Dermis microvascular lymphatic vessel endothelial cell (primary cell): ENCODE measurements around the gene CLSTN2. TPM values are rescaled to one million over a fixed set of nuclear protein-coding genes. Genes with fewer than 3 reads are reported as not detected.

Source experiments
- DNase-seq, 2 donors: peaks; one replicate each; pipeline versions ENCODE4 v3.0.0 to v3.0.0-alpha.2; 2010; ENCODE audit warnings: low read depth in 2 of 2
- total RNA-seq: library from RNA; depleted of rRNA; stranded (reverse); fragments of >200 nt; gene quantifications from 2 replicates; pipeline ENCODE4 v1.2.1, GENCODE V29; 2014

The CLSTN2 gene
- total RNA-seq, 1 donor from 2014 or later: under 0.01 TPM

- DNase-seq: no peak
These were observed 607.1 kb downstream of the CLSTN2 start for GRCh38 chr3:140541975-140542653.

- DNase-seq: no peak
These were observed 610.2 kb downstream of the CLSTN2 start for GRCh38 chr3:140545197-140545596.

GRCh38 chr3:140545756-140546155 lies 610.8 kb downstream of the CLSTN2 start:
- no peak for DNase-seq

- peak; percentile 20 to 33 for DNase-seq
These were observed 611.7 kb downstream of the CLSTN2 start for GRCh38 chr3:140546649-140547048.

- DNase-seq: no peak
These were observed 617.4 kb downstream of the CLSTN2 start for GRCh38 chr3:140552403-140552802.

- no peak for DNase-seq
These were observed 617.9 kb downstream of the CLSTN2 start for GRCh38 chr3:140552898-140553297.

GRCh38 chr3:140553591-140553990 lies 618.6 kb downstream of the CLSTN2 start:
- no peak for DNase-seq

GRCh38 chr3:140555666-140556065 lies 620.7 kb downstream of the CLSTN2 start:
- no peak for DNase-seq

GRCh38 chr3:140557476-140557875 lies 622.5 kb downstream of the CLSTN2 start:
- DNase-seq: no peak

- no peak for DNase-seq
These were observed 624.6 kb downstream of the CLSTN2 start for GRCh38 chr3:140559546-140559945.

- DNase-seq: no peak
These were observed 628.3 kb downstream of the CLSTN2 start for GRCh38 chr3:140563206-140563760.

GRCh38 chr3:140568131-140568530 lies 633.1 kb downstream of the CLSTN2 start:
- no peak for DNase-seq

- DNase-seq: no peak
These were observed 634.0 kb downstream of the CLSTN2 start for GRCh38 chr3:140568842-140569520.

GRCh38 chr3:140570602-140571001 lies 635.6 kb downstream of the CLSTN2 start:
- DNase-seq: no peak

GRCh38 chr3:140571836-140572235 lies 636.9 kb downstream of the CLSTN2 start:
- no peak for DNase-seq

- DNase-seq: no peak
These were observed 637.3 kb downstream of the CLSTN2 start for GRCh38 chr3:140572334-140572733.

GRCh38 chr3:140573011-140573410 lies 638.0 kb downstream of the CLSTN2 start:
- no peak for DNase-seq

- no peak for DNase-seq
These were observed 639.4 kb downstream of the CLSTN2 start for GRCh38 chr3:140574375-140574774.

GRCh38 chr3:140576449-140576848 lies 641.5 kb downstream of the CLSTN2 start:
- no peak for DNase-seq

GRCh38 chr3:140577911-140578310 lies 642.9 kb downstream of the CLSTN2 start:
- no peak for DNase-seq

- no peak for DNase-seq
These were observed 644.3 kb downstream of the CLSTN2 start for GRCh38 chr3:140579260-140579659.

GRCh38 chr3:140580746-140581145 lies 645.8 kb downstream of the CLSTN2 start:
- DNase-seq: no peak

- DNase-seq: no peak
These were observed 649.6 kb downstream of the CLSTN2 start for GRCh38 chr3:140584549-140584948.
